ENCODE measurements around the gene LCN12.

Gene LCN12

GRCh38 chr9:136973618-136974617, 21.8 kb downstream of the LCN12 start:
- no peak for DNase-seq (ENCODE audit: low read depth in 2 of 2)

- no peak for DNase-seq (ENCODE audit: low read depth in 2 of 2)
These were observed 22.9 kb downstream of the LCN12 start for GRCh38 chr9:136974817-136975535.

GRCh38 chr9:136975644-136976043, 23.6 kb downstream of the LCN12 start:
- DNase-seq (ENCODE audit: low read depth in 2 of 2), result no peak

GRCh38 chr9:136977223-136977622, 25.1 kb downstream of the LCN12 start, which contains the start of gene PTGDS:
Gene PTGDS (plus strand): TSS chr9:136977504. CDS start chr9:136977579, 75 bp downstream.
- no peak for DNase-seq (ENCODE audit: low read depth in 2 of 2)

GRCh38 chr9:136977649-136978072, 25.6 kb downstream of the LCN12 start:
- DNase-seq (ENCODE audit: low read depth in 2 of 2), result no peak

- peak; percentile 43 to 57 for DNase-seq (ENCODE audit: low read depth in 2 of 2)
These were observed 26.2 kb downstream of the LCN12 start for GRCh38 chr9:136978073-136978864.

- DNase-seq (ENCODE audit: low read depth in 2 of 2), result no peak
These were observed 26.9 kb downstream of the LCN12 start for GRCh38 chr9:136978865-136979544.

GRCh38 chr9:136979769-136980587, 27.9 kb downstream of the LCN12 start:
- no peak for DNase-seq (ENCODE audit: low read depth in 2 of 2)

- no peak for DNase-seq (ENCODE audit: low read depth in 2 of 2)
These were observed 28.8 kb downstream of the LCN12 start for GRCh38 chr9:136980669-136981478.

- DNase-seq (ENCODE audit: low read depth in 2 of 2), result no peak
These were observed 29.6 kb downstream of the LCN12 start for GRCh38 chr9:136981588-136982231.

GRCh38 chr9:136982232-136983051, 30.4 kb downstream of the LCN12 start, which contains the start of gene LCNL1:
Gene LCNL1 (plus strand): TSS chr9:136982993. CDS start chr9:136983587, 594 bp downstream.
- no peak for DNase-seq (ENCODE audit: low read depth in 2 of 2)

GRCh38 chr9:136983167-136983566, 31.1 kb downstream of the LCN12 start:
- no peak for DNase-seq (ENCODE audit: low read depth in 2 of 2)

- no peak for DNase-seq (ENCODE audit: low read depth in 2 of 2)
These were observed 31.7 kb downstream of the LCN12 start for GRCh38 chr9:136983656-136984314.

GRCh38 chr9:136984464-136985026, 32.5 kb downstream of the LCN12 start:
- DNase-seq (ENCODE audit: low read depth in 2 of 2), result no peak

GRCh38 chr9:136985027-136985602, 33.0 kb downstream of the LCN12 start:
- DNase-seq (ENCODE audit: low read depth in 2 of 2), result no peak

- no peak for DNase-seq (ENCODE audit: low read depth in 2 of 2)
These were observed 33.8 kb downstream of the LCN12 start for GRCh38 chr9:136985853-136986252.

- DNase-seq (ENCODE audit: low read depth in 2 of 2), result no peak
These were observed 36.8 kb downstream of the LCN12 start for GRCh38 chr9:136988872-136989271.

Data from stimulated activated CD8-positive, alpha-beta memory T cell treated with anti-CD3 and anti-CD28 coated beads, Interleukin-7, amount 100 ng/mL, for 1 hour (primary cell).